GM19395 (cell line): ENCODE data around the gene OR4C5.
"Not testable (repeated sequence)": the region's sequence is repeated elsewhere in the genome, so short reads cannot be mapped to it uniquely, and the experiment has no call there.

ENCODE experiments used
- ATAC-seq: cut with Tn5 transposase; IDR thresholded peaks from one replicate; pipeline ENCODE4 v1.9.1; 2021; ENCODE audit warnings: mild to moderate bottlenecking, moderate library complexity; ENCODE audit not compliant: unreplicated experiment

Gene OR4C5

GRCh38 chr11:48366365-48366764, at the start of gene OR4C5:
TSS of gene OR4C5 (minus strand) at chr11:48366465. CDS start at chr11:48366465, 0 bp downstream.
- no peak for ATAC-seq

DNA sequence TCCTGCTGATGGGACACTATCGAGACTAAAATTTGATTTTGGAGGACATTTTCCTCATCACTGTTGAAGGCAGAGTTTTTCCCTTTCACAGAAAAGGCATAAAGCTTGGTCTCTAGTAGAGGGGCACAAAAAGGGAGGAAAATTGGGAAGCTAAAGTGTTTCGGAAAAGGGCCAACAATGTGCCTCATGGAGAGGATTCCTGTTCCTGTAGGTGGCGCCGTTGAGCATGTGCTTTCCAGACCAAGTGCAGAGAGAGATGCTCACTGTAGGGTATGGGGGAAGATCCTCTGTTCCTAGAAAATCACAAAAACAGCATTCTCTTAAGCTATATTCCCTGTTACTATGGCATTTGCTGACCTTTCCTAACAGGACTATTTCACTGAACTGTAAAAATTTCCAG, 18.4 kb upstream of the OR4C5 start:
- no peak for ATAC-seq

- ATAC-seq: not testable (repeated sequence)
Observed at GRCh38 chr11:48384151-48384550, 17.9 kb upstream of the OR4C5 start.

- not testable (repeated sequence) for ATAC-seq
Observed at GRCh38 chr11:48361289-48361688, 5.0 kb downstream of the OR4C5 start.

- no peak for ATAC-seq
Observed at GRCh38 chr11:48354677-48355076, 11.6 kb downstream of the OR4C5 start.

DNA sequence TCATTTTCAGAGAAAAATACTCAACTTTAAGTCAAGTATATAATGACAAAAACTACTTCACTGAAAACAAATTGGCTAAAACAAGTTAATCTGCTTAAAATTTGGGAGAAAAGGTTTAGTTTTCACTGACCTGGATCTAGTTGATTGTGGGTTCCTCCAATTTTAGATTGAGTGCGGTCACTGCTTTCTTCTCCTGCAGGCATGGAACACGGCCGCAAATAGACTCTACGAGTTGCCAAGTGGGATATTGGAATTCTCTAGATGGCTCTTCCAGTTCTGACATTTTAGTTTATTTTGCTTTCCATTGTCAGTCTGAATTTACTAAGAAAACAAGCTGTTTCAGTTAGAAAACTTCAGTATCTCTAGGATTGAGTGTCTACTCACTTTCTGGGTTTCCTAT, 12.3 kb downstream of the OR4C5 start:
- ATAC-seq: no peak

DNA sequence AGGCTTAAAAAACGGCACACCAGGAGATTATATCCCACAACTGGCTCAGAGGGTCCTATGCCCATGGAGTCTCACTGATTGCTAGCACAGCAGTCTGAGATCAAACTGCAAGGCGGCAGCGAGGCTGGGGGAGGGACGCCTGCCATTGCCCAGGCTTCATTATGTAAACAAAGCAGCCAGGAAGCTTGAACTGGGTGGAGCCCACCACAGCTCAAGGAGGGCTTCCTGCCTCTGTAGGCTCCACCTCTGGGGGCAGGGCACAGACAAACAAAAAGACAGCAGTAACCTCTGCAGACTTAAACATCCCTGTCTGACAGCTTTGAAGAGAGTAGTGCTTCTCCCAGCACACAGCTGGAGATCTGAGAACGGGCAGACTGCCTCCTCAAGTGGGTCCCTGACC, 20.0 kb downstream of the OR4C5 start:
- not testable (repeated sequence) for ATAC-seq

- not testable (repeated sequence) for ATAC-seq
Observed at GRCh38 chr11:48342505-48342904, 23.8 kb downstream of the OR4C5 start.

GRCh38 chr11:48341466-48341865, 24.8 kb downstream of the OR4C5 start:
- no peak for ATAC-seq

DNA sequence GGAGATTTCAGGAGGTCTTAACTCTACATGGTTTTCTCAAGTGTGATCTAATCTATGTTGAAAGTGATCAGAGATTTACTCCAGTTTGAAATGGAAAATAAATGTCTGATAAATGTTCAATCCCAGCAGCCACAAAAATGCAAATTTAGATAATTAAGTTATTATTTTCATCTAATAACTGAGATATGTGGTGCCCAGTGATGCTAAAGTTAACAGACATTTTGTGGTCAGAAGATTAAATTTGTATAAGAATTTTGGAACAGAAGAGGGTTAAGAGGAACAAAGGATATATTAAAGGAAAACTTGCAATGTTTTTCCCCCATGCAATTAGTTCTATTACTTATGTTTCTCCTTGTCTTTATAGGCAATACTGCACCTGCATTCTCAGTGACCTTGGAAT, 41.6 kb downstream of the OR4C5 start, which contains the start of gene OR4C3:
Gene OR4C3, plus strand, starts transcription at position 301 of the 400 bp plus-strand sequence. CDS start 102 bp downstream, outside the sequence.
- ATAC-seq: not testable (repeated sequence)

DNA sequence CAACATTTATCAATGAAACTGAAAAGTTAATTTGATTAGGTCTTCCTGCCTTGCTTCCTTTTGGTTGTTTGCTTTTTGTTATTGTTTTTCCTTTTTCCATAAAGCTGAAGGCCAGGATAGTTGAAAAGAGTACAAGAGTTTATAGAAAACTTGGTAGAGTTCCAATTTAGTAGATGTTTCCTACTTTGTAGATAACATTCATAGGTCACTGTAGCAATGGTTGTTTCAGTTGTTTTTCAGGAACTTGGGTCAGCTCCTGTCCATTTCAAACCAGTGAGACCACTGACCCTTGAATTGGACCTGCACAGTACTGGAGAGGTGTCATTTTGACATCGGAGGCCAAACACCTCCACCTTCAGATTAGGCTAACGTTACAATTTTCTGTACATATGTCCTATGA, 46.5 kb downstream of the OR4C5 start:
- ATAC-seq: not testable (repeated sequence)
